NCI-H82 treated with DMSO at 0.1 percent for 48 hours (cell line): ENCODE results near the gene LANCL3.
A peak's percentile ranks its signal among the peaks of the same experiment; 100 is the strongest.
"Not testable (repeated sequence)": the region's sequence is repeated elsewhere in the genome, so short reads cannot be mapped to it uniquely, and the experiment has no call there.

Experiments used
- DNase-seq: peaks from one replicate; lab custom pipeline; 2025; ENCODE audit not compliant: unreplicated experiment; lab: John Stamatoyannopoulos, UW

The LANCL3 gene

GRCh38 chrX:37571426-37572107, at the start of gene LANCL3:
Gene LANCL3 (plus strand): TSS chrX:37571661. CDS start chrX:37571871, 210 bp downstream.
- DNase-seq: not testable (repeated sequence)

GRCh38 chrX:37523673-37524072, 47.8 kb upstream of the LANCL3 start:
- DNase-seq: not testable (repeated sequence)

DNA sequence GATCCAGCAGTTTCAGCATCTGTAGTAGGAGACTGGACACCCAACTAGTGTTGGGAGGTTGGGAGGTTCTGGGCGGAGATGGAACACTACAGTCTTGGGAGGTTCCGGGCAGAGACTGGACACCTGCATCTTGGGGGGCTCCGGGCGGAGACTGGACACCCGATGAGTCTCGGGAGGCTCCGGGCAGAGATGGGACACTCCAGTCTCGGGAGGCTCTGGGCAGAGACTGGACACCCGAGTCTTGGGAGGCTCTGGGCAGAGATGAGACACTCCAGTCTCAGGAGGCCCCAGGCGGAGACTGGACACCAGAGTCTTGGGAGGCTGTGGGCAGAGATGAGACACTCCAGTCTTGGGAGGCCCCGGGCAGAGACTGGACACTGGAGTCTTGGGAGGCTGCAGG, 29.5 kb upstream of the LANCL3 start:
- DNase-seq: no peak

DNA sequence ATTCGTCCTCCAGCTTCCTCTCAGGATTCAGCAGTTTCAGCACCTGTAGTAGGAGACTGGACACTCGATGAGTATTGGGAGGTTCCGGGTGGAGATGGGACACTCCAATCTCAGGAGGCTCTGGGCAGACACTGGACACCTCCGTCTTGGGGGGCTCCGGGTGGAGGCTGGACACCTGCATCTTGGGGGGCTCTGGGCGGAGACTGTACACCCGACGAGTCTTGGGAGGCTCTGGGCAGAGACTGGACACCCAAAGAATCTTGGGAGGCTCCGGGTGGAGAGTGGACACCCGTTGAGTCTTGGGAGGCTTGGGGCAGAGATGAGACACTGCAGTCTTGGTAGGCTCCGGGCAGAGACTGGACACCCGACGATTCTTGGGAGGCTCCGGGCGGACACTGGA, 28.7 kb upstream of the LANCL3 start:
- no peak for DNase-seq

- no peak for DNase-seq
These were observed 28.1 kb upstream of the LANCL3 start for GRCh38 chrX:37543324-37543723.

GRCh38 chrX:37544531-37544930, 26.9 kb upstream of the LANCL3 start:
- DNase-seq: not testable (repeated sequence)

GRCh38 chrX:37545066-37545465, 26.4 kb upstream of the LANCL3 start:
- no peak for DNase-seq

DNA sequence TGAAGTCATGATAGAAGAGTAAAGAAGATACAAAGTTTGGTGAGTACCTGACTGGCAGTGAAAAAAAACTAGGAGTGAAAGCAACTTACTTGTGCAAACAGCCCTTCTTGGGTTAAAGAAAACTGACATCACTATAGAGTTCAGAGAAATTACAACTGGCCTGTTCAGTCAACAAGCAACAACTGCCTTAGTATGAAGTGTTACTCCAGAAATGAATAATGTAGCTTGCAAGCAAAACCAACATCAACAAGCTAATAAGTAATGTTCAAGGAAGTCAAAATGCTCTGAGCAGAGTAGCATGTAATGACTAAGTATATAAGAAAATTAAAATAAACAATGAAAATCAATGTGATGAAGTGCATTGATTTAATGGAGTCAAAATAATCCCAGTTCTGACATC, 21.8 kb upstream of the LANCL3 start:
- DNase-seq: not testable (repeated sequence)

DNA sequence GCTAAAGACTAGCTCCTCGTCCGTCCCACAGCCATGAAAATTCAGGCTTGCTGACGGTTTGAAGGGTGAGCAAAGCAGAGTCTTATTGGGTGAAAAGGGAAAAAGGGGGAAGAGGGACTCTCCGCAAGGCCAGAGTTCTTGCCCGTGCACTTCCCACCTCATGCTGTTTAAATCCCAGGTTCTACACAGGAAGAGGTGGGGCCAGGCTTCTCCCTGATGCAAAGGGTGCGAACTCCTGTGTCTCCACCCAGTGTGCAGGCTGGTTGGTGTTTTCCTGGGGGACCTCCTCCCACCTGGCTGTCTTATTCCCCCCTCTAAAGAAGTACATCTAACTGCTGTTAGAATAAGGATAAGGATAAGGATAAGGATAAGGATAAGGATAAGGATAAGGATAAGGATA, 18.0 kb upstream of the LANCL3 start:
- DNase-seq: peak; percentile 60

DNA sequence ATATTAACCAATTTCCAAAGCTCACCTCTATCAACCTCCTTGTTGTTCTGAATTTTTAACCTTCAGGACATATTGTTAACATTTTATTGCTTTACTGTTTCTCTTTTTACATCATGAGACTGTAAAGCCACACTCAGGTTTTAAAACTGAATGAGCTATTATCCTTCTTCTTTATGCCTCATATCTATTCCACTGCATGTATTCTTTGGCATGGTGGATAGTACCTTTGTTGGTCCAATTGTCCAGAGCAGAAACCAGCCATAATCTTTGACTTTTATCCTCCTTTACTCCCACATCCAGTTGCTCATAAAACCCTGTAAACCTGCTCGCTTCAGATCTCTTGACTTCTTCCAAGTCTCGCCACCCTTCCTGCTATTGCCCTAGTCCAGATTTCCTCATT, 6.2 kb upstream of the LANCL3 start:
- not testable (repeated sequence) for DNase-seq

- not testable (repeated sequence) for DNase-seq
These were observed 1.1 kb upstream of the LANCL3 start for GRCh38 chrX:37570349-37570748.

DNA sequence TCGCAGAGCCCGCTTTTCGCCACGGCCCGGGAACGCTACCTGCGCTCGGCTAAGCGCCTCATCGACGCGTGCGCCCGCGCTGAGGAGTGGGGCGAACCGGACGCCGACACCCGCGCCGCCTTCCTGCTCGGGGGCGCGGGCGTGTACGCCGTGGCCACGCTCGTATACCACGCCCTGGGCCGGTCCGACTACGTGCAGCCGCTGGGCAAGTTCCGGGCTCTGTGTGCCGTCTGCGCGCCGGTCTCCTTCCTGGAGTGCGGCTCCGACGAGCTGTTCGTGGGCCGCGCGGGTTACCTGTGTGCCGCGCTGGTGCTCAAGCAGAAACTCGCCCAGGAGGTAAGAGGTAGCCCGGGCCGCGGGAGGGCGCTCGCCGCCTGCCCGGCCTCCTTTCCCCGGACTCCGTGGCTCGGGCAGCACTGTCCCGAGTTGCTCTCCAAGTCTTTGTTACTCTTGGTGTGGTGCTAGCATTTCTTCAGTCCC, 687 bp downstream of the LANCL3 start:
- not testable (repeated sequence) for DNase-seq

DNA sequence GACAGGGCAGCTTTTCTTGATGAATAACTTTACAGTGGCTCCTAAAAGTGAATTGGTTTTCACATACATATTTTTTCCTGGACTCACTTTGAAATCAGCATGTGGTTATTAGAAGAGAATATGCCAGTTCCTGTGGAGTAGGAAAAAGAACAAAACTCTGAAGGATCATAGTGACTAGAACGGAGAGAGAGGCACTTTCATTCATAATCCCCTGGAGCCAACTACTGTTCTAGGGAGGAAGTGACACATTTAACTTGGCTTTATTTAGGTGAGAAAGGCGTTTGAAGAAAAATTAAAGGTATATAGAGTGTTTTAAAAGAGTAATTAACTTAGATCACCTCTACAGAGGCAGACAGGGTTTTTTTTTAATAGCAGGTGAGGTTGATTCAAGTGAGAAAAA, 1.7 kb downstream of the LANCL3 start:
- DNase-seq: not testable (repeated sequence)

DNA sequence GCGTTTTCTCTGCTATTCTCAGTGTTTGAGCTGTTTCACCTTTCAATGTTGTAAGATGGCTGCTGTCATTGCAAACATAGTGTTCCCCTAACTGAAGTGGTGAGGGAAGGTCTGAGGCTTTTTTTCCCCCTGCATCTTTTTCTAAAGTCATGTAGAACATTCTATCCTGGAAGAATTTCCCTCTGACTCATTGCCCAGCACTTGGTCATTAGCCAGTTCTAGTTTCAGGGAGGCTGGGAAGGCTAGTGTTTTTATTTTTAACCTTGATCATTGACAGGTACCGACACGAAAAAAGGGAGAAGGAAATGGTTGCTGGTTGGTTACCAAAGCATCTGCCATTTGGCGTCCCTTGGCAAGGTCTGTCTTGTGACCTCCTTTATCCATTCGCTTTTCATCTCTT, 6.6 kb downstream of the LANCL3 start:
- no peak for DNase-seq

DNA sequence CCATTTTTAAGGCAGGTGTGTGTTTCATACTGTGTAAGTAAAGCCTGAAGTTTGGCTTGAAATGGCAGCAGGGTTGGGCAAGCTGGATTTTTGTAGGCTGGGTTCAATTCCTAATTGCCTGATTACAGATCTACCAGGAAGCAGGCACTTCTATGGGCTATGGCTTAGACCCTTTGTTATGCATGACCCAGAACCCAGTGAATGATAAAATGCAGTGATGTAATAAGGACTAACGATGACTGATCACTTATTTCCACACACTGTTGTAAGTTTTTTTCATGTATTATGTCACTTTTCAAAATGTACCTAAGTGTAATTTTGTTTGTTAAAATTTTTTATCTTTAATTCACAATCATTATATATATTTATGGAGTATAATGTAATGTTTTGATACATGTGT, 8.6 kb downstream of the LANCL3 start:
- DNase-seq: no peak

- not testable (repeated sequence) for DNase-seq
These were observed 15.9 kb downstream of the LANCL3 start for GRCh38 chrX:37587337-37587736.

GRCh38 chrX:37590047-37590446, 18.6 kb downstream of the LANCL3 start:
- DNase-seq: no peak

GRCh38 chrX:37594755-37595382, 23.4 kb downstream of the LANCL3 start:
- DNase-seq: no peak

GRCh38 chrX:37599729-37600128, 28.3 kb downstream of the LANCL3 start:
- no peak for DNase-seq

GRCh38 chrX:37603938-37604409, 32.5 kb downstream of the LANCL3 start:
- no peak for DNase-seq

DNA sequence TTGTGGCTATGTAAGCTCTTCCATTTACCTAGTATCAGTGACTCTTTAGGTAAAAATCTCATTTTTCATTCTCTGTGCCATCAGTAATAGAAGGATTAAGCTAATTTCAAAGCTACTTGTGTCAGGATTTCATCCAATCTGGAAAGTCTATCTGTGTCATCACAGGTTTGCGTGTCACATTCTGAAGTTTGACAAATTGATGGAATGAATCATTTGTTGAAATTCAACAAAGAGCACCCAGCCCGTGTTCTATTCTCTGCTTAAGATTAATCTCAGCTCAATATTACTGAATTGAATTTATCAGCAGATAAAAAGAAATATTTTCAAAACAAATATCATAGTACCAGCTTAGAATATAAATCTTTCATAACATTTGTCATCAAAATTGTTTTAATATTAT, 35.8 kb downstream of the LANCL3 start:
- no peak for DNase-seq

DNA sequence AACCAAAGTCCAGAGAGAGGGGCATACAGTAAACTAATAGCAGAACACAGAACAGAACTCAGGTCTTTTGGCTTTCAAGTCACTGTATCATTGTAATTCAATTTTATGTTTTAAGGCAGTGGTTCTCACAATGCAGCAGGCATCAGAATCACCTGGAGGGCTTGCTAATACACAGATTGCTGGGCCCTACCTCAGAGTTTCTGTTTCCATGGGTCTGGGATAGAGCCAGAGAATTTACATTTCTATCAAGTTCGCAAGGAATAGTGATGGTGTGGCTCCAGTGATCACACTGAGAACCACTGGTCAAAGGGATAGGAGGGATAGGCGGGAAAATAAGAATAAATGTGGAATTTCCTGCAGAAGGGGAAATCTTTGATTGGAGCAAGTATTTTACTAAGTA, 36.7 kb downstream of the LANCL3 start:
- DNase-seq: no peak
